HCT116 (cell line): ENCODE data around the gene MCL1. TPM values are rescaled to one million over a fixed set of nuclear protein-coding genes. Genes with fewer than 3 reads are reported as not detected.
"Not testable (repeated sequence)": the region's sequence is repeated elsewhere in the genome, so short reads cannot be mapped to it uniquely, and the experiment has no call there.

Experiments used
- ATAC-seq: fragments of 200-7000 bp; cut with Tn5 transposase; 2 replicates; pipeline ENCODE4 v1.9.1; 2020; ENCODE audit warnings: mild to moderate bottlenecking, moderate library complexity
- BruUV-seq: library from RNA; stranded (reverse); fragments of 400-500 nt; replicated peaks from 2 replicates; lab custom pipeline; 2021; lab: Mats Ljungman, UMichigan
- CTCF ChIA-PET: fragments of 300-600 bp; sonication (Branson Sonifier 250); formaldehyde crosslinking; loops from one replicate; lab custom pipeline; 2021; ENCODE audit warnings: antibody characterized with exemption; lab: Charles Lee
- POLR2A ChIA-PET: fragments of 300-600, 350-600 bp; sonication (Branson Sonifier 250); formaldehyde crosslinking; loops from one replicate; lab custom pipeline; 2021; ENCODE audit warnings: antibody characterized with exemption; lab: Charles Lee
- RAD21 ChIA-PET, 2 experiments: fragments of 300-600 bp; sonication (Branson Sonifier 250); formaldehyde crosslinking; loops; one replicate each; lab custom pipeline; 2023; ENCODE audit warnings: low total read pairs in 2 of 2; ENCODE audit not compliant: uncharacterized antibody in 2 of 2, unreplicated experiment in 2 of 2, low non-redundant PET in 1 of 2; lab: Charles Lee
- DNase-seq: peaks from one replicate; pipeline ENCODE4 v3.0.0-alpha.2; 2010; ENCODE audit warnings: low read depth, low spot score
- H2AFZ ChIP-seq: fragments of 200-600 bp; shearing (Covaris generic), sonication (generic); 2 replicates; pipeline ENCODE4 v1.6.1; 2017; ENCODE audit warnings: low read depth, mixed run types, mixed read lengths, antibody characterized with exemption, low read length; ENCODE audit not compliant: poor library complexity, severe bottlenecking
- H3K27ac ChIP-seq: 2 replicates; pipeline ENCODE4 v1.5.1; 2012; ENCODE audit warnings: low read depth, low read length
- H3K27me3 ChIP-seq: fragments of 200-600 bp; sonication (generic); 2 replicates; pipeline ENCODE4 v1.6.1; 2016; ENCODE audit warnings: mixed run types, low read length, mixed read lengths; ENCODE audit not compliant: insufficient read depth
- H3K36me3 ChIP-seq, 2 experiments: fragments of 200-500 bp in 1 of 2; fragments of 200-600 bp in 1 of 2; sonication (Bioruptor generic) in 1 of 2; sonication (generic) in 1 of 2; 2 replicates each; pipeline versions ENCODE4 v1.5.1 to v1.6.1; 2014 to 2016; ENCODE audit warnings: low read length in 2 of 2, inconsistent platforms in 1 of 2, mixed read lengths in 1 of 2, mixed run types in 1 of 2; ENCODE audit not compliant: insufficient read depth in 2 of 2, control insufficient read depth in 1 of 2
- H3K4me1 ChIP-seq, 2 experiments: fragments of 200-600 bp in 1 of 2; sonication (generic) in 1 of 2; 2 replicates each; pipeline versions ENCODE4 v1.5.1 to v1.6.1; 2012 to 2017; ENCODE audit warnings: low read length in 2 of 2, inconsistent platforms in 1 of 2, mild to moderate bottlenecking in 1 of 2, mixed read lengths in 1 of 2, mixed run types in 1 of 2, moderate library complexity in 1 of 2; ENCODE audit not compliant: insufficient read depth in 2 of 2, control insufficient read depth in 1 of 2
- H3K4me2 ChIP-seq: fragments of 200-600 bp; sonication (generic); 2 replicates; pipeline ENCODE4 v1.6.1; 2017; ENCODE audit warnings: mixed run types, low read length, mixed read lengths
- H3K4me3 ChIP-seq, 2 experiments: fragments of 200-600 bp in 1 of 2; sonication (generic) in 1 of 2; replicated peaks in 1 of 2; 2 replicates each; pipeline ENCODE4 v1.5.1; 2011 to 2016; ENCODE audit warnings: low read length in 2 of 2, control low read depth in 1 of 2, low read depth in 1 of 2, mild to moderate bottlenecking in 1 of 2, mixed read lengths in 1 of 2, mixed run types in 1 of 2
- H3K79me2 ChIP-seq: fragments of 200-600 bp; sonication (generic); 2 replicates; pipeline ENCODE4 v1.6.1; 2017; ENCODE audit warnings: mild to moderate bottlenecking, mixed run types, low read length, moderate library complexity, mixed read lengths; ENCODE audit not compliant: insufficient read depth
- H3K9ac ChIP-seq: fragments of 200-600 bp; sonication (generic); 2 replicates; pipeline ENCODE4 v1.6.1; 2016; ENCODE audit warnings: low read length, mixed read lengths
- H3K9me2 ChIP-seq: fragments of 200-600 bp; sonication (generic), shearing (Covaris generic); 2 replicates; pipeline ENCODE4 v1.6.1; 2017; ENCODE audit warnings: mixed run types, mild to moderate bottlenecking, moderate library complexity; ENCODE audit not compliant: insufficient read depth
- H3K9me3 ChIP-seq, 2 experiments: fragments of 200-500 bp in 1 of 2; fragments of 200-600 bp in 1 of 2; sonication (Bioruptor generic) in 1 of 2; sonication (generic) in 1 of 2; 2 replicates each; pipeline ENCODE4 v1.6.1; 2014 to 2017; ENCODE audit warnings: low read length in 2 of 2, mixed read lengths in 2 of 2, inconsistent platforms in 1 of 2, low read depth in 1 of 2, mild to moderate bottlenecking in 1 of 2, mixed run types in 1 of 2, moderate library complexity in 1 of 2; ENCODE audit not compliant: control insufficient read depth in 1 of 2, insufficient read depth in 1 of 2
- H4K20me1 ChIP-seq: fragments of 200-600 bp; sonication (generic), shearing (Covaris generic); 2 replicates; pipeline ENCODE4 v1.6.1; 2017; ENCODE audit warnings: mixed run types, mild to moderate bottlenecking, moderate library complexity; ENCODE audit not compliant: insufficient read depth
- CBX3 ChIP-seq: IDR thresholded peaks from 2 replicates; pipeline ENCODE4 v1.6.1; 2012; ENCODE audit warnings: low read depth
- EGR1 ChIP-seq: IDR thresholded peaks from 2 replicates; pipeline ENCODE4 v1.6.1; 2012; ENCODE audit warnings: low read depth
- FOSL1 ChIP-seq: IDR thresholded peaks from 2 replicates; pipeline ENCODE4 v1.6.1; 2012; ENCODE audit warnings: low read depth
- POLR2AphosphoS5 ChIP-seq: IDR thresholded peaks from 2 replicates; pipeline ENCODE4 v1.6.1; 2011; ENCODE audit warnings: mild to moderate bottlenecking, low read depth, low read length, moderate library complexity
- SP1 ChIP-seq: IDR thresholded peaks from 2 replicates; pipeline ENCODE4 v1.6.1; 2012; ENCODE audit warnings: low read depth
- SRF ChIP-seq: IDR thresholded peaks from 2 replicates; pipeline ENCODE4 v1.6.1; 2012; ENCODE audit warnings: low read depth
- TCF7L2 ChIP-seq: IDR thresholded peaks from 2 replicates; pipeline ENCODE4 v1.7.0; 2011; ENCODE audit warnings: borderline replicate concordance, inconsistent platforms; ENCODE audit not compliant: insufficient read depth, insufficient read length; ENCODE audit errors: extremely low read depth
- YY1 ChIP-seq: IDR thresholded peaks from 2 replicates; pipeline ENCODE4 v1.6.1; 2011; ENCODE audit warnings: low read length, low read depth, moderate library complexity, mild to moderate bottlenecking; ENCODE audit not compliant: insufficient replicate concordance; ENCODE audit errors: extremely low read depth
- ZNF274 ChIP-seq: fragments of 200-500 bp; sonication (Bioruptor generic); IDR thresholded peaks from 2 replicates; pipeline ENCODE4 v1.6.1; 2014; ENCODE audit warnings: mild to moderate bottlenecking, low read depth, low read length, inconsistent platforms
- intact Hi-C: fragments of 100-400 bp; cut with micrococcal nuclease; formaldehyde crosslinking; loops from 2 replicates; pipeline ENCODE4 v1.10.0; 2022
- total RNA-seq: library from RNA; stranded (reverse); gene quantifications from one replicate; pipeline ENCODE4 v1.2.1, GENCODE V29; 2021; ENCODE audit not compliant: unreplicated experiment
- TF ChIP-seq, protein P1 (sequence below): IDR thresholded peaks from 2 replicates; pipeline ENCODE4 v1.6.1; 2012
- TF ChIP-seq, protein P2 (sequence below): IDR thresholded peaks from 2 replicates; pipeline ENCODE4 v1.6.1; 2012
- TF ChIP-seq, protein P3 (sequence below), 3 experiments: fragments of 200-600 bp in 1 of 3; sonication (generic) in 1 of 3; IDR thresholded peaks in 2 of 3; conservative IDR thresholded peaks in 1 of 3; 2 replicates each; pipeline ENCODE4 v1.5.1; 2012 to 2017; ENCODE audit warnings: low read depth in 2 of 3, low read length in 2 of 3, antibody characterized with exemption in 1 of 3, borderline replicate concordance in 1 of 3, control low read depth in 1 of 3, mild to moderate bottlenecking in 1 of 3, mixed read lengths in 1 of 3, mixed run types in 1 of 3, moderate library complexity in 1 of 3; ENCODE audit not compliant: insufficient read depth in 1 of 3

MCL1 gene
- total RNA-seq, 1 experiment from 2014 or later, result 146 TPM

- RAD21 ChIA-PET, result interaction anchor here in 1 of 2 experiments (0.7 kb wide), 1 partner anchor 19 kb away, joined by 3 read pairs; no protein-coding TSS in a partner anchor
- DNase-seq, H3K9ac ChIP-seq, H3K36me3 ChIP-seq, H3K79me2 ChIP-seq, H3K27ac ChIP-seq, ATAC-seq, H3K9me3 ChIP-seq, H3K27me3 ChIP-seq, H3K9me2 ChIP-seq, H3K4me3 ChIP-seq, BruUV-seq, H4K20me1 ChIP-seq, H3K4me2 ChIP-seq, CTCF ChIA-PET, intact Hi-C loops, H2AFZ ChIP-seq: not testable (repeated sequence)
- H3K4me1 ChIP-seq, result peaks cover 20 to 48% of the 10 kb centered on the region in 2 experiments
- POLR2A ChIA-PET, result interaction anchor here (1.5 to 3.5 kb wide), 3 partner anchors 10 to 27 kb away, joined by 3 to 31 read pairs (median 5); partner anchors contain the start of genes ENSA and MCL1
Observed at GRCh38 chr1:150602372-150602771, 23.0 kb upstream of the MCL1 start.

GRCh38 chr1:150601540-150601939 lies 22.1 kb upstream of the MCL1 start:
- Histone ChIP-seq H3K9me2 (no peaks in the 10 kb centered on the region), H3K79me2 (no peaks in the 10 kb centered on the region), H3K4me2 (no peak overlapping the region), H3K9me3 (no peaks in the 10 kb centered on the region), H3K36me3 (no peaks in the 10 kb centered on the region), H3K4me1 (peaks cover 23 to 56% of the 10 kb centered on the region in 2 experiments), H2AFZ (no peak overlapping the region), H4K20me1 (no peaks in the 10 kb centered on the region), H3K9ac (no peak overlapping the region), H3K4me3 (no peak overlapping the region), H3K27me3 (no peaks in the 10 kb centered on the region), H3K27ac (no peak overlapping the region)
- intact Hi-C loops, result no loop called here
- ChIA-PET POLR2A (interaction anchor here (0.7 to 1.4 kb wide), 2 partner anchors 12 to 22 kb away, joined by 3 to 4 read pairs; partner anchors contain the start of gene MCL1), RAD21 (no interaction called here), CTCF (no interaction called here)
- TF ChIP-seq EGR1, result no peak
- TF ChIP-seq CBX3, result no peak
- TF ChIP-seq, protein P1, sequence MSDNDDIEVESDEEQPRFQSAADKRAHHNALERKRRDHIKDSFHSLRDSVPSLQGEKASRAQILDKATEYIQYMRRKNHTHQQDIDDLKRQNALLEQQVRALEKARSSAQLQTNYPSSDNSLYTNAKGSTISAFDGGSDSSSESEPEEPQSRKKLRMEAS, result no peak
- TF ChIP-seq ZNF274, result no peak
- TF ChIP-seq SRF, result no peak
- no peak for TF ChIP-seq YY1
- no peak for TF ChIP-seq SP1
- TF ChIP-seq FOSL1, result no peak
- TF ChIP-seq, protein P2, sequence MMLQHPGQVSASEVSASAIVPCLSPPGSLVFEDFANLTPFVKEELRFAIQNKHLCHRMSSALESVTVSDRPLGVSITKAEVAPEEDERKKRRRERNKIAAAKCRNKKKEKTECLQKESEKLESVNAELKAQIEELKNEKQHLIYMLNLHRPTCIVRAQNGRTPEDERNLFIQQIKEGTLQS, result no peak
- TF ChIP-seq TCF7L2, result no peak
- TF ChIP-seq, protein P3, sequence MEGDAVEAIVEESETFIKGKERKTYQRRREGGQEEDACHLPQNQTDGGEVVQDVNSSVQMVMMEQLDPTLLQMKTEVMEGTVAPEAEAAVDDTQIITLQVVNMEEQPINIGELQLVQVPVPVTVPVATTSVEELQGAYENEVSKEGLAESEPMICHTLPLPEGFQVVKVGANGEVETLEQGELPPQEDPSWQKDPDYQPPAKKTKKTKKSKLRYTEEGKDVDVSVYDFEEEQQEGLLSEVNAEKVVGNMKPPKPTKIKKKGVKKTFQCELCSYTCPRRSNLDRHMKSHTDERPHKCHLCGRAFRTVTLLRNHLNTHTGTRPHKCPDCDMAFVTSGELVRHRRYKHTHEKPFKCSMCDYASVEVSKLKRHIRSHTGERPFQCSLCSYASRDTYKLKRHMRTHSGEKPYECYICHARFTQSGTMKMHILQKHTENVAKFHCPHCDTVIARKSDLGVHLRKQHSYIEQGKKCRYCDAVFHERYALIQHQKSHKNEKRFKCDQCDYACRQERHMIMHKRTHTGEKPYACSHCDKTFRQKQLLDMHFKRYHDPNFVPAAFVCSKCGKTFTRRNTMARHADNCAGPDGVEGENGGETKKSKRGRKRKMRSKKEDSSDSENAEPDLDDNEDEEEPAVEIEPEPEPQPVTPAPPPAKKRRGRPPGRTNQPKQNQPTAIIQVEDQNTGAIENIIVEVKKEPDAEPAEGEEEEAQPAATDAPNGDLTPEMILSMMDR (IDR thresholded peaks at IDR 0.05 in 2 of 3, conservative IDR thresholded peaks at IDR 0.05 in 1 of 3; ENCODE audit: borderline replicate concordance in 1 of 3, insufficient read depth in 1 of 3, low read depth in 2 of 3, low read length in 2 of 3), result no peak
- TF ChIP-seq POLR2AphosphoS5, result no peak
- DNase-seq (no peak), ATAC-seq (no peak)
- BruUV-seq, result no TSS peak
